H9 (cell line): ENCODE data around the gene KBTBD12. TPM values are rescaled to one million over a fixed set of nuclear protein-coding genes. Genes with fewer than 3 reads are reported as not detected.

ENCODE experiments used
- DNase-seq: peaks from one replicate; pipeline ENCODE4 v3.0.0-alpha.2; 2017
- H2AFZ ChIP-seq: one replicate; pipeline ENCODE4 v1.6.1; 2013; ENCODE audit warnings: mild to moderate bottlenecking, low read length, control low read depth, moderate library complexity
- H2AK5ac ChIP-seq: 2 replicates; pipeline ENCODE4 v1.6.1; 2013; ENCODE audit warnings: low read length, control low read depth, mixed read lengths; ENCODE audit not compliant: insufficient read length
- H2BK120ac ChIP-seq: one replicate; pipeline ENCODE4 v1.6.1; 2013; ENCODE audit warnings: low read depth, mild to moderate bottlenecking, low read length, control low read depth, inconsistent platforms; ENCODE audit not compliant: poor library complexity, severe bottlenecking
- H2BK12ac ChIP-seq: 2 replicates; pipeline ENCODE4 v1.6.1; 2013; ENCODE audit warnings: low read length, control low read depth, mixed read lengths, low read depth; ENCODE audit not compliant: insufficient read length
- H2BK15ac ChIP-seq: 2 replicates; pipeline ENCODE4 v1.6.1; 2013; ENCODE audit warnings: low read depth, low read length, control low read depth
- H2BK20ac ChIP-seq: one replicate; pipeline ENCODE4 v1.6.1; 2013; ENCODE audit warnings: low read depth, mild to moderate bottlenecking, low read length, control low read depth, inconsistent platforms; ENCODE audit not compliant: poor library complexity, severe bottlenecking
- H2BK5ac ChIP-seq: 2 replicates; pipeline ENCODE4 v1.6.1; 2013; ENCODE audit warnings: low read length, control low read depth, mixed read lengths; ENCODE audit not compliant: insufficient read length
- H3K14ac ChIP-seq: 2 replicates; pipeline ENCODE4 v1.6.1; 2013; ENCODE audit warnings: low read length, control low read depth; ENCODE audit not compliant: insufficient read depth
- H3K18ac ChIP-seq: 2 replicates; pipeline ENCODE4 v1.6.1; 2013; ENCODE audit warnings: low read depth, mild to moderate bottlenecking, mixed read lengths, low read length, control low read depth; ENCODE audit not compliant: insufficient read length
- H3K23ac ChIP-seq: 2 replicates; pipeline ENCODE4 v1.6.1; 2013; ENCODE audit warnings: low read length, control low read depth, mixed read lengths, low read depth; ENCODE audit not compliant: insufficient read length
- H3K23me2 ChIP-seq: 2 replicates; pipeline ENCODE4 v1.6.1; 2013; ENCODE audit warnings: low read depth, mild to moderate bottlenecking, mixed read lengths, low read length, control low read depth; ENCODE audit not compliant: insufficient read length, poor library complexity, severe bottlenecking
- H3K27ac ChIP-seq: 2 replicates; pipeline ENCODE4 v1.5.1; 2013; ENCODE audit warnings: low read length, control low read depth, mixed read lengths, low read depth; ENCODE audit not compliant: insufficient read length
- H3K27me3 ChIP-seq: 2 replicates; pipeline ENCODE4 v1.6.1; 2013; ENCODE audit warnings: low read length, control low read depth, inconsistent platforms; ENCODE audit not compliant: insufficient read depth
- H3K4ac ChIP-seq: 2 replicates; pipeline ENCODE4 v1.6.1; 2013; ENCODE audit warnings: low read depth, mild to moderate bottlenecking, control low read depth, inconsistent platforms, low read length, moderate library complexity
- H3K4me1 ChIP-seq: 2 replicates; pipeline ENCODE4 v1.6.1; 2013; ENCODE audit warnings: low read length, control low read depth, inconsistent platforms; ENCODE audit not compliant: insufficient read depth
- H3K4me2 ChIP-seq: 2 replicates; pipeline ENCODE4 v1.6.1; 2013; ENCODE audit warnings: low read length, control low read depth, mixed read lengths; ENCODE audit not compliant: insufficient read length, insufficient read depth
- H3K56ac ChIP-seq: 2 replicates; pipeline ENCODE4 v1.6.1; 2013; ENCODE audit warnings: low read depth, mild to moderate bottlenecking, mixed read lengths, low read length, control low read depth; ENCODE audit not compliant: insufficient read length
- H3K79me1 ChIP-seq: 2 replicates; pipeline ENCODE4 v1.6.1; 2013; ENCODE audit warnings: low read depth, mild to moderate bottlenecking, moderate library complexity, low read length, control low read depth, inconsistent platforms; ENCODE audit not compliant: insufficient read depth, poor library complexity, severe bottlenecking
- H3K79me2 ChIP-seq: 2 replicates; pipeline ENCODE4 v1.6.1; 2013; ENCODE audit warnings: low read length, control low read depth, inconsistent platforms; ENCODE audit not compliant: insufficient read depth
- H3K9ac ChIP-seq: 2 replicates; pipeline ENCODE4 v1.6.1; 2013; ENCODE audit warnings: low read length, control low read depth, mixed read lengths; ENCODE audit not compliant: insufficient read length; ENCODE audit errors: extremely low read depth
- H3K9me3 ChIP-seq: one replicate; pipeline ENCODE4 v1.6.1; 2013; ENCODE audit warnings: low read depth, low read length, inconsistent platforms; ENCODE audit not compliant: control insufficient read depth
- H3T11ph ChIP-seq: one replicate; pipeline ENCODE4 v1.6.1; 2013; ENCODE audit warnings: mild to moderate bottlenecking, low read length, control low read depth, inconsistent platforms
- H4K20me1 ChIP-seq: one replicate; pipeline ENCODE4 v1.6.1; 2013; ENCODE audit not compliant: control insufficient read depth, insufficient read length, insufficient read depth
- H4K5ac ChIP-seq: 2 replicates; pipeline ENCODE4 v1.6.1; 2013; ENCODE audit warnings: low read depth, mild to moderate bottlenecking, mixed read lengths, low read length, control low read depth; ENCODE audit not compliant: insufficient read length
- H4K8ac ChIP-seq: replicated peaks from 2 replicates; pipeline ENCODE4 v1.6.1; 2013; ENCODE audit warnings: low read length, control low read depth, mixed read lengths, low read depth; ENCODE audit not compliant: insufficient read length
- H4K91ac ChIP-seq: 2 replicates; pipeline ENCODE4 v1.6.1; 2013; ENCODE audit warnings: low read depth, mild to moderate bottlenecking, moderate library complexity, mixed read lengths, low read length, control low read depth; ENCODE audit not compliant: insufficient read length
- H3K27ac Mint-ChIP-seq, 3 experiments: 2 replicates in 2 of 3; 3 replicates in 1 of 3; pipeline ENCODE4 v1.8.0; 2020 to 2021; ENCODE audit warnings: mixed read lengths in 3 of 3, mild to moderate bottlenecking in 1 of 3, moderate library complexity in 1 of 3
- H3K27me3 Mint-ChIP-seq: 2 replicates; pipeline ENCODE4 v1.8.0; 2021; ENCODE audit warnings: low read depth, mild to moderate bottlenecking, moderate library complexity, mixed read lengths
- H3K36me3 Mint-ChIP-seq, 3 experiments: 2 replicates in 2 of 3; 3 replicates in 1 of 3; pipeline ENCODE4 v1.8.0; 2020 to 2021; ENCODE audit warnings: low read depth in 3 of 3, mixed read lengths in 3 of 3; ENCODE audit not compliant: insufficient read depth in 1 of 3
- H3K4me1 Mint-ChIP-seq, 2 experiments: 2 replicates each; pipeline ENCODE4 v1.8.0; 2020; ENCODE audit warnings: mixed read lengths in 2 of 2
- H3K4me3 Mint-ChIP-seq, 2 experiments: 2 replicates in 1 of 2; 3 replicates in 1 of 2; pipeline ENCODE4 v1.8.0; 2020 to 2021; ENCODE audit warnings: mild to moderate bottlenecking in 2 of 2, mixed read lengths in 2 of 2, moderate library complexity in 1 of 2
- H3K9me3 Mint-ChIP-seq, 2 experiments: 2 replicates in 1 of 2; 3 replicates in 1 of 2; pipeline ENCODE4 v1.8.0; 2020; ENCODE audit warnings: mild to moderate bottlenecking in 2 of 2, mixed read lengths in 2 of 2, moderate library complexity in 1 of 2
- WGBS: extraction: QIAGEN DNeasy Blood & Tissue Kit; methylation state at CpG from one replicate; pipeline ENCODE4 v1.1.7; 2013; ENCODE audit warnings: missing lambda C conversion rate, low lambda C conversion rate, mixed read lengths; ENCODE audit not compliant: insufficient read length; ENCODE audit errors: extremely low coverage; 5-methylcytosine and 5-hydroxymethylcytosine counted together
- total RNA-seq: library from RNA; stranded (reverse); gene quantifications from 2 replicates; pipeline ENCODE4 v1.2.1, GENCODE V29; 2021
- TF ChIP-seq, protein P1 (sequence below): fragments of 200-600 bp; sonication (generic); conservative IDR thresholded peaks from 3 replicates; pipeline ENCODE4 v1.8.0; 2021; ENCODE audit warnings: antibody characterized with exemption, mild to moderate bottlenecking

KBTBD12 gene
- total RNA-seq, 1 experiment from 2014 or later = not detected

DNA sequence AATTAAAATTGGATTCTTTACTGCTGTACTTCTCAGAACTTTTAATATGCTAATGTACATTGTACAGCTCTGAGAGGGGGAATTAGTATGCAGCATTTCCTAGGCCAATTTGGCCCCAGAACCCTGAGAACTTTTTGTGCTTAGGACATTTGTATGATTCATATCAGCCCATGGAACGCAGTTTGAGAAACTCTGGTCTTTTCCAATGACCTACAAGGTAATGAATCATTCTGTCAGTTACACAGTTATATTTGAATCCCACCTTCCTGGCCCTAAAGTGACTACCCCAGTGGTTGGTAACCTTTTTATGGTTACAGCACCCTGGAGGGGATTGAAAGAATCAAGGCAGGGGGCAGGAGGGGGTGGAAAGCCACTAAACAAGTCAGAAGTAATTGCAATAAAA lies 25.6 kb upstream of the KBTBD12 start:
- Histone ChIP-seq H3K4me2 (no peak overlapping the region), H3K79me1 (no peaks in the 10 kb centered on the region), H3K79me2 (no peaks in the 10 kb centered on the region), H4K8ac (no peak overlapping the region), H2AK5ac (no peak overlapping the region), H4K20me1 (no peaks in the 10 kb centered on the region), H2BK120ac (no peak overlapping the region), H2AFZ (no peak overlapping the region), H3K9me3 (no peaks in the 10 kb centered on the region), H3K23ac (no peak overlapping the region), H3K18ac (no peak overlapping the region), H4K91ac (no peak overlapping the region), H3K4me1 (no peaks in the 10 kb centered on the region), H3K56ac (no peak overlapping the region), H3K9ac (no peak overlapping the region), H3K14ac (no peak overlapping the region), H2BK15ac (no peak overlapping the region), H2BK12ac (no peak overlapping the region), H3K4ac (no peak overlapping the region), H2BK5ac (no peak overlapping the region), H3T11ph (no peak overlapping the region), H2BK20ac (no peak overlapping the region), H3K23me2 (no peaks in the 10 kb centered on the region), H4K5ac (no peak overlapping the region), H3K27me3 (no peaks in the 10 kb centered on the region), H3K27ac (no peak overlapping the region)
- TF ChIP-seq, protein P1, sequence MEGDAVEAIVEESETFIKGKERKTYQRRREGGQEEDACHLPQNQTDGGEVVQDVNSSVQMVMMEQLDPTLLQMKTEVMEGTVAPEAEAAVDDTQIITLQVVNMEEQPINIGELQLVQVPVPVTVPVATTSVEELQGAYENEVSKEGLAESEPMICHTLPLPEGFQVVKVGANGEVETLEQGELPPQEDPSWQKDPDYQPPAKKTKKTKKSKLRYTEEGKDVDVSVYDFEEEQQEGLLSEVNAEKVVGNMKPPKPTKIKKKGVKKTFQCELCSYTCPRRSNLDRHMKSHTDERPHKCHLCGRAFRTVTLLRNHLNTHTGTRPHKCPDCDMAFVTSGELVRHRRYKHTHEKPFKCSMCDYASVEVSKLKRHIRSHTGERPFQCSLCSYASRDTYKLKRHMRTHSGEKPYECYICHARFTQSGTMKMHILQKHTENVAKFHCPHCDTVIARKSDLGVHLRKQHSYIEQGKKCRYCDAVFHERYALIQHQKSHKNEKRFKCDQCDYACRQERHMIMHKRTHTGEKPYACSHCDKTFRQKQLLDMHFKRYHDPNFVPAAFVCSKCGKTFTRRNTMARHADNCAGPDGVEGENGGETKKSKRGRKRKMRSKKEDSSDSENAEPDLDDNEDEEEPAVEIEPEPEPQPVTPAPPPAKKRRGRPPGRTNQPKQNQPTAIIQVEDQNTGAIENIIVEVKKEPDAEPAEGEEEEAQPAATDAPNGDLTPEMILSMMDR = no peak
- DNase-seq = no peak
- Mint-ChIP-seq H3K4me1 (peaks cover 0 to 10% of the 10 kb centered on the region in 2 experiments; a peak in 1 of 4 replicates), H3K27ac (no peak overlapping the region), H3K36me3 (peaks cover 4 to 10% (median 5%) of the 10 kb centered on the region in 3 experiments; a peak in 6 of 7 replicates), H3K27me3 (peaks cover 6% of the 10 kb centered on the region), H3K9me3 (peaks cover 10 to 14% of the 10 kb centered on the region in 2 experiments), H3K4me3 (no peak overlapping the region)
- no CpG with 5 or more reads among the region's 1 CpG for WGBS
